ENCODE data around the gene BCAT1.

GRCh38 chr12:24922090-24922489 lies 26.8 kb downstream of the BCAT1 start:
- TF ChIP-seq, protein P1, sequence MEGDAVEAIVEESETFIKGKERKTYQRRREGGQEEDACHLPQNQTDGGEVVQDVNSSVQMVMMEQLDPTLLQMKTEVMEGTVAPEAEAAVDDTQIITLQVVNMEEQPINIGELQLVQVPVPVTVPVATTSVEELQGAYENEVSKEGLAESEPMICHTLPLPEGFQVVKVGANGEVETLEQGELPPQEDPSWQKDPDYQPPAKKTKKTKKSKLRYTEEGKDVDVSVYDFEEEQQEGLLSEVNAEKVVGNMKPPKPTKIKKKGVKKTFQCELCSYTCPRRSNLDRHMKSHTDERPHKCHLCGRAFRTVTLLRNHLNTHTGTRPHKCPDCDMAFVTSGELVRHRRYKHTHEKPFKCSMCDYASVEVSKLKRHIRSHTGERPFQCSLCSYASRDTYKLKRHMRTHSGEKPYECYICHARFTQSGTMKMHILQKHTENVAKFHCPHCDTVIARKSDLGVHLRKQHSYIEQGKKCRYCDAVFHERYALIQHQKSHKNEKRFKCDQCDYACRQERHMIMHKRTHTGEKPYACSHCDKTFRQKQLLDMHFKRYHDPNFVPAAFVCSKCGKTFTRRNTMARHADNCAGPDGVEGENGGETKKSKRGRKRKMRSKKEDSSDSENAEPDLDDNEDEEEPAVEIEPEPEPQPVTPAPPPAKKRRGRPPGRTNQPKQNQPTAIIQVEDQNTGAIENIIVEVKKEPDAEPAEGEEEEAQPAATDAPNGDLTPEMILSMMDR (IDR thresholded peaks at IDR 0.05; ENCODE audit: insufficient read depth, low read length, poor library complexity, severe bottlenecking) = no peak
- no peak for TF ChIP-seq EZH2phosphoT487 (conservative IDR thresholded peaks at IDR 0.05; ENCODE audit: low read length)

Data from SU-DHL-6 (cell line).